Large intestine (tissue), 3 donors: ENCODE measurements around the gene VPS45. TPM values are rescaled to one million over a fixed set of nuclear protein-coding genes. Genes with fewer than 3 reads are reported as not detected.

Experiments used
- DNase-seq, 2 donors: peaks; one replicate each; pipeline versions ENCODE4 v3.0.0 to v3.0.0-alpha.2; 2013
- H3K27ac ChIP-seq: one replicate; pipeline ENCODE4 v1.5.1; 2013; ENCODE audit warnings: low read length
- H3K27me3 ChIP-seq: 2 replicates; pipeline ENCODE4 v1.6.1; 2013; ENCODE audit warnings: low read length; ENCODE audit not compliant: control insufficient read depth, insufficient read depth
- H3K36me3 ChIP-seq: 2 replicates; pipeline ENCODE4 v1.6.1; 2013; ENCODE audit warnings: low read length; ENCODE audit not compliant: control insufficient read depth, insufficient read depth
- H3K4me1 ChIP-seq: one replicate; pipeline ENCODE4 v1.6.1; 2013; ENCODE audit warnings: low read length; ENCODE audit not compliant: control insufficient read depth, insufficient read depth
- H3K4me3 ChIP-seq: one replicate; pipeline ENCODE4 v1.5.1; 2013; ENCODE audit warnings: low read length
- H3K9me3 ChIP-seq: one replicate; pipeline ENCODE4 v1.6.1; 2013; ENCODE audit warnings: mild to moderate bottlenecking, low read depth, low read length, moderate library complexity; ENCODE audit not compliant: control insufficient read depth
- WGBS: methylation state at CpG from one replicate; pipeline ENCODE4 v1.1.5; 2013; ENCODE audit warnings: low lambda C conversion rate; ENCODE audit not compliant: insufficient coverage; 5-methylcytosine and 5-hydroxymethylcytosine counted together
- polyA plus RNA-seq: library from polyadenylated mRNA; unstranded; fragments of 120-200 nt; gene quantifications from one replicate; pipeline ENCODE4 v1.2.1, GENCODE V29; 2013

VPS45 gene
- polyA plus RNA-seq, 1 donor, result 43.6 TPM

GRCh38 chr1:150089846-150090520 lies 22.4 kb downstream of the VPS45 start:
- H3K27ac ChIP-seq, result no peak overlapping the region
- no peaks in the 10 kb centered on the region for H3K9me3 ChIP-seq
- H3K4me3 ChIP-seq, result no peak overlapping the region
- no peaks in the 10 kb centered on the region for H3K4me1 ChIP-seq
- no peaks in the 10 kb centered on the region for H3K27me3 ChIP-seq
- no peak for DNase-seq
- WGBS, result 100% methylated on average over 2 of the region's 3 CpGs
- H3K36me3 ChIP-seq, result peaks cover 16% of the 10 kb centered on the region

GRCh38 chr1:150092180-150092791 lies 24.7 kb downstream of the VPS45 start:
- no peaks in the 10 kb centered on the region for H3K27me3 ChIP-seq
- 83% methylated on average over 1 of the region's 3 CpGs for WGBS
- no peak overlapping the region for H3K27ac ChIP-seq
- DNase-seq, result no peak
- H3K9me3 ChIP-seq, result no peaks in the 10 kb centered on the region
- no peaks in the 10 kb centered on the region for H3K4me1 ChIP-seq
- no peak overlapping the region for H3K4me3 ChIP-seq
- peaks cover 20% of the 10 kb centered on the region for H3K36me3 ChIP-seq

GRCh38 chr1:150093805-150094204 lies 26.2 kb downstream of the VPS45 start:
- H3K36me3 ChIP-seq, result peaks cover 18% of the 10 kb centered on the region
- WGBS, result no CpG with 5 or more reads among the region's 1 CpG

GRCh38 chr1:150094734-150095265 lies 27.2 kb downstream of the VPS45 start:
- Histone ChIP-seq H3K9me3 (no peaks in the 10 kb centered on the region), H3K4me1 (no peaks in the 10 kb centered on the region), H3K4me3 (no peak overlapping the region), H3K36me3 (peaks cover 18% of the 10 kb centered on the region), H3K27ac (no peak overlapping the region), H3K27me3 (no peaks in the 10 kb centered on the region)
- no peak for DNase-seq
- 100% methylated on average over 3 of the region's 3 CpGs for WGBS

More at GRCh38 chr1:150093805-150094204, 26.2 kb downstream of the VPS45 start:
- Histone ChIP-seq H3K27ac (no peak overlapping the region), H3K4me1 (no peaks in the 10 kb centered on the region), H3K4me3 (no peak overlapping the region), H3K9me3 (no peaks in the 10 kb centered on the region), H3K27me3 (no peaks in the 10 kb centered on the region)
- DNase-seq, result no peak

- H3K4me3 ChIP-seq, result no peak overlapping the region
- DNase-seq, result no peak
- no peaks in the 10 kb centered on the region for H3K4me1 ChIP-seq
- 67% methylated on average over 1 of the region's 1 CpG for WGBS
- no peak overlapping the region for H3K27ac ChIP-seq
- peaks cover 5% of the 10 kb centered on the region for H3K36me3 ChIP-seq
- no peaks in the 10 kb centered on the region for H3K9me3 ChIP-seq
- no peaks in the 10 kb centered on the region for H3K27me3 ChIP-seq
Observed at GRCh38 chr1:150102986-150103385, 35.4 kb downstream of the VPS45 start.

- DNase-seq, result no peak
Observed at GRCh38 chr1:150106341-150106740, 38.8 kb downstream of the VPS45 start.

GRCh38 chr1:150109586-150109985 lies 42.0 kb downstream of the VPS45 start:
- H3K4me1 ChIP-seq, result no peaks in the 10 kb centered on the region
- H3K36me3 ChIP-seq, result peaks cover 3% of the 10 kb centered on the region
- 67% methylated on average over 1 of the region's 3 CpGs for WGBS
- DNase-seq, result no peak
- H3K4me3 ChIP-seq, result no peak overlapping the region
- peaks cover 4% of the 10 kb centered on the region for H3K9me3 ChIP-seq
- H3K27ac ChIP-seq, result no peak overlapping the region
- H3K27me3 ChIP-seq, result no peaks in the 10 kb centered on the region

More at GRCh38 chr1:150106341-150106740, 38.8 kb downstream of the VPS45 start:
- Histone ChIP-seq H3K9me3 (no peaks in the 10 kb centered on the region), H3K4me3 (no peak overlapping the region), H3K4me1 (no peaks in the 10 kb centered on the region), H3K27ac (no peak overlapping the region), H3K36me3 (no peaks in the 10 kb centered on the region), H3K27me3 (no peaks in the 10 kb centered on the region)
- whole genome bisulfite sequencing, result 100% methylated on average over 6 of the region's 7 CpGs

GRCh38 chr1:150110116-150110515 lies 42.5 kb downstream of the VPS45 start:
- H3K27ac ChIP-seq, result no peak overlapping the region
- DNase-seq, result no peak
- WGBS, result 100% methylated on average over 1 of the region's 2 CpGs
- H3K36me3 ChIP-seq, result peaks cover 3% of the 10 kb centered on the region
- H3K9me3 ChIP-seq, result peaks cover 4% of the 10 kb centered on the region
- no peaks in the 10 kb centered on the region for H3K27me3 ChIP-seq
- H3K4me3 ChIP-seq, result no peak overlapping the region
- H3K4me1 ChIP-seq, result no peaks in the 10 kb centered on the region

- H3K27me3 ChIP-seq, result no peaks in the 10 kb centered on the region
- peaks cover 4% of the 10 kb centered on the region for H3K9me3 ChIP-seq
- H3K27ac ChIP-seq, result no peak overlapping the region
- DNase-seq, result no peak
- H3K4me3 ChIP-seq, result no peak overlapping the region
- WGBS, result 85% methylated on average over 2 of the region's 5 CpGs
- H3K36me3 ChIP-seq, result peaks cover 3% of the 10 kb centered on the region
- no peaks in the 10 kb centered on the region for H3K4me1 ChIP-seq
Observed at GRCh38 chr1:150111670-150112069, 44.1 kb downstream of the VPS45 start.

GRCh38 chr1:150115121-150115520 lies 47.5 kb downstream of the VPS45 start:
- Histone ChIP-seq H3K27ac (no peak overlapping the region), H3K27me3 (no peaks in the 10 kb centered on the region), H3K9me3 (peaks cover 4% of the 10 kb centered on the region), H3K4me3 (no peak overlapping the region), H3K36me3 (peaks cover 3% of the 10 kb centered on the region), H3K4me1 (no peaks in the 10 kb centered on the region)
- DNase-seq, result no peak
- 100% methylated on average over 1 of the region's 1 CpG for WGBS
